GM19467 (cell line): ENCODE results near the gene INHBB.

Experiments
- ATAC-seq: cut with Tn5 transposase; IDR thresholded peaks from one replicate; pipeline ENCODE4 v1.9.1; 2021; ENCODE audit warnings: mild to moderate bottlenecking, moderate library complexity; ENCODE audit not compliant: unreplicated experiment

INHBB gene

DNA sequence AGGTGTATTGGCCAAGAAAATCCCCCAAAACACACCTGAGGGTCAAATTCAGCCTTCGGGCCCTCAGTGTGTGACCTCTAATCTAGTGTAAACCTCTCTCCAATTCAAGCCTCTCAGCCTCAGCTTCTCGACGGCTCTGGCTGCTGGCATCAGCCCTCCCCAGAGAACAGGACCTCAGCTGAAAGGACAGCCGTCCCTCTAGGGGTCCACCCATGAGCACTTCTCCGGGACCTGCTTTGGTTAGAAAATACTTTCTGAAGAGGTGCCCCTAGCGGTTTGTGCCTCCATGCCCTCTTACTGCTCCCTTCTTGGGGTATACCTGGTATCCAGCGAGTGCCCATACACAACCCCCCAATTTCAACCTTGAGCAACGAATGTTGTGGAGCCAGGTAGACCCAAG lies 48.8 kb downstream of the INHBB start:
- no peak for ATAC-seq

DNA sequence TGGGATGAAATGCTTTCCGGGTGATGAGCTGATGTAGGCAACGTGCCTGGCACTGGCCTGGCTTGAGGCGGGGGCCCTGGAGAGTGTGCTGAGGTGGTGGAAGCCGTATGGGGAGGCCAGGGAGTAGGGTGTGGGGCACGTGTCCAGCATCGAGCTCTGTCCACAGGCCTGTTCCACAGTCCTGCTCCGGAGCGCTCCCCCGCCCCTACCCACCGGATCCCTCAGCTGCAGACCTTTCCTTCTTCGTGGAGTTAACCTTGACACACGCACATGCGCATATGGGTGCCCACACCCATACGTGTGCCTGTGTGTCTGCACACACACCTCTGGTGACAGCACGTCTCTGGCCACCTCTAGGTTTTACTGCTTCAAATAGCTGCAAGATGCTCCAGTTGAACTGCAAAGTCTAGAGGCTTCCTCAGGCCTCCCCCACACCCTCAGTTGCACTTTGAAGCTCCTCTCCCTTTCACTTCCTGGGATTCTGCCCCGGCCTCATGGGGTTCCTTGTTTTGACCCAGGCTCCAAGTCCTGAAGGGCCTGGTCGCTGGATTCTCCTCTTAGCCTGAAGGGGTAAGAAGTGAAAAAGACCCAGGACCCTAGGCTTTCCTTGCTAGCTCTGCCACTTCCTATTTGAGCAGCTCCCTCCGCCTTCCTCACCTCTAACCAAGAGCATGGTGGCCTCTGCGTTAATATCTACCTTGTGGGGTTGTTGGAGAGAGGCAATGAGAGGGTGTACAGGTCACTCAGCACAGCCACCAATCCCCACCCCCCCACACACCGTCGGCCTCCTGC lies 49.5 kb downstream of the INHBB start:
- ATAC-seq = no peak

DNA sequence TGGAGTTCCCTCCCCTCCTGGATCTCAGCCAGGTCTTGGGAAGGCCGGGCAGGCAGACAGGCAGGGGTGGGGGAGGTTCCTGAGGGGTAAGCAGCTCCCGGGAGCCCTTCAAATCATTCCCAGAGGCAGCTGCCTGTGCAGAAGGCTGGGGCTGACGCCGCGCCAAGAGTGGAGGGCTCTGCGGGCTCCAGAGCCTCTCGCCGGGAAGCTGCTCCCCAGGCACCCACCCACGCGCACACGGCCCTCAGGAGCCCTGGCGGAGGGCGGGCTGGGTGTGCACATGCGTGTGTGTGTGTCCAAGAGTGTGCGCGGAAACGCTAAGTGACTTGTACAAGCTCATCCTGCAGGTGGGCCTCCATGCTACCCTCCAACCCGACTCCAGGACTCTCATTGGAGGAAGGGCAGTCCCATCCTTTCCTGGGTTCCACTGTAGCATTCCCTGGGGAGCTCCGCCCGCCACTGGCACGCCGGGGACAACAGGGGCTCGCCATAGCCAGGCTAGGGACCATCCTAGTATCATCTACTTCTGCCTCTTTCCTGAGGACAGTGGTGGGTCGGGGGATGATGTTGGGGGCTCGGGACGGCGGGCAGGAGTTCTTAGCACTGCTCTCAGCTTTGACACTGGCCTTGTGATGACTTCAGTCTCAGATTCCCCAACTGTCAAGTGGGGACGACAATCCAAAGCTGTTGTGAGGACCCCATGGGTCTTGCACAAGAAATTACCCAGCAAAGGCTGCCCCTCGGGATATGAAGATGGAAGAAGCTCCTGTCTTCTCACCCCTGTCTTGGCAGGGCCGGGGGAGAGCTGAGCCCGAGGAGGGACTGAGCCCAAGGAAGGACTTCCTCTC lies 50.3 kb downstream of the INHBB start:
- no peak for ATAC-seq

DNA sequence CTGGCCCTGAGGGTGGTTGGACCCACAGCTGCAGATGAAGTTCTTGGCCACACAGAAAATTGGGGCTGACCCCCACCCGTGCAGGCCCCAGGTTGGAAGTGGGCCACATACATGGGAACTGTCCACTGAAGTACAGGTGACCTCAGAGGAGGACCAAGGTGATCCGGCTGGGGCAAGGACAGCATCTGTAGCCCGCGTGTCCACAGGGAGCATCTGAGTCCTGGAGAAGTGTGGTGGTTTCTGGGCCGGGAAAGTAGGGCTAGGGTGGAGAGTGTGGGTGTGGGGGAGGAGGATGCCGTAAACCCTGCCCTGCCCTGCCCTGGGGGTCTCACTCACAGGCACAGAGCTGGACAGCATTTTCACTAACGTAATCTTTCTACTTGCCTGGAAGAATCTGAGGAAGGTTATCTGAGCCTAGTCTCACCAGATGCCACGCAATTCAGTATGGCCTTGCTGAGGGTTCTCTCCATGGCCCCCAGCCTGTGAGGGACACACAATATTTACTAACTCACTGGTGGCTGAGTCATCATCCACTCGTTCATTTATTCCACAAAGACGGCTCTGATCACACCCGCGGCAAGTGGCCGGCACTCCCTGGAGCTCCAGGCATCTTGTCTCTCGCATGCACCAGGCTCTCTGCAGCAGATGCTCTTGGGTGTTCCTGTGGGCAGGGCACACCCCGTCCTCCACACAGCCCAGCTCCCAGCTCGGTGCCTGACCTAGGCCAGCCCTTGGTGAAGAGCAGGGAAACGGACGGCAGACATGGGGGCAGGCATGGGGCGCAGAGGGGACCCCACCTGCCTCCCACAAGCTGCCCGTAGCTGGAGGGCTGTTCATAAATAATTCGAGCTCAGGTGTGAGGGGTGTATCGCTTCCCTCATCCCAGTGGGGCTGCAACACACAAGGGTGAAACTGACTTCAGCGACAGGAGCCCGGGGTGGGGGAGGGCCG lies 51.2 kb downstream of the INHBB start:
- ATAC-seq = no peak

DNA sequence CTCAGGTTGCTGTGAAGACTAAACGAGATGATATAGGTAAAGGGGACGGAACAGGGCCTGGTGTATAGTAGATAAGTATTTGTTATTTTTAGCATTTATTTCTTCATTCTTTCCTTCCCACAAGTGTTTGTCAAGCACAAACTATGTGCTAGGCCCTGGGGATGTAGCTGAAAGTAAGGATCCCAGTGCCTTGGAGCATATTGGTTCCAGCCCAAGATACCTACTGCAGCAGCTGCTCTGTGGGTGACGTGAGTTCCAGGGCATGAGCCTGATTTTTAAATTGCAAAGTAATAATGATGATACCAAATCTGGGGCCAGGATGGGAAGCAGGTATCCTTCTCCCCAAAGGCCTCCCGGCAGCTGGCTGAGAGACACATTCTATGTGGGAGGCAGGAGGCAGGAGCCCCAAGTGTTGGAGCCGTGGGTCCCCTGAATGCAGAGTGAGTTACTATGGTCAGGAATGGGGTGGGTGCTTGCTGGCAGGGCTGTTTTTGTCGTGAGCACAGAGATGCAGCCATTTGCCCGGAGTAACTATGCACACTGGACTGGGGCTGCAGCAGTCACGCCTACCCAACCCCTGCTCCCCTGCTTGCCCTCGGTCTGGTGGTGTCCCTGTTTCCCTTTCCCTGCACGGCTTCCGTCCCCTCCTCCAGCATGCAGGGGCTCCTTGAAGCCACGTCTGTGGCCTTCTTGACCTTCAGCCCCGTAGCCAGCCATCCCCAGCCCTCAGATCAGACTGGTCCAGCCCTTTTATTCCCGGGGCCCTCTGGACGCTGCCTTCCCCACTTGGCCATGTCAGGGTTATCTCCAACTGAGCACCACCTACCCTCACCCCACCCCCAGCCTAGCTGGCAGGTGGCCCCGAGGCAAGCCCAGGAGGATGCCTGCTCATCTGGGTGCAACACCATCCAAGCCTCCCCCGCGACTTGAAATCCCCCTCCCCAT lies 52.4 kb downstream of the INHBB start:
- no peak for ATAC-seq

DNA sequence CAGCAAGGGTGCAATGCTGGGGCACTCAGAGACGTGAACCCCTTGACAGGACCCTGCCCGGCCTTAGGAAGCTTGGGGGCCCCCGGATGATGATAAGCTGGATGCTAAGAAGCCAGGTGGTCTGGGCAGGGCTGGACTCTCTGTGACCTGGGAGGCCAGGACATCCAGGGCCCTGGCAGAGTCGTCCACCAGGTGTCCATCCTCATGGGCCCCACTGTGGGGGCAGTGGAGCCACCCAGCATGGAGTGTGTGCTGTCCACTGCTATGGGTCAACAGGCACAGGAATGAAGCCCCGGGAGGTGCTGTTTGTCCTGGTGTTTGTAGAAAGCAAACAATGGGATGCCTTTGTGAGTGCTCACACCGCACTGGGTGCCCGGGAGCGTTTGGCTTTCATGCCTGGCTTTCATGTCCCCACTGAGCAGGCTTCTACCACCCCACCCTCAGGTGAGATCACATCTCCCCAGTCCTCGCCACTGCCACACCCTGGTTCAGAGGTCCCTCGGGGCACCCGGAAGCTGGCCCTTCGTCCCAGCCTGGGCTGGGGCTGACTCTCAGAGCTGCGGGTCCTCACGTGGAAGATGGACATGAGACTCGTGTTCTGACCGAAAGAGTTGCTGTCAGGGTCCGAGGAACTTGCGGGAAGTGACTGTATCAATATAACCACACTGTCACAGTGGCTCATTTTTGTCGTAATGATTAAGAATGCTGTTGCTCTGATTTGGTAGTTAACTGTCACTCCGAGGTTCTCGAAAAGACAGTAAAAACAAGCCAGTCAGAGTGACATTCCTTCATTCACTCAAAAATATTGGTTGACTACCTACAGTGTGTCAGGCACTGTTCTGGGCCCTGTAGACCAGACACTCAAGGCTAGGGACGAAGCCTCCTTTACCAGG lies 53.3 kb downstream of the INHBB start:
- ATAC-seq = no peak

DNA sequence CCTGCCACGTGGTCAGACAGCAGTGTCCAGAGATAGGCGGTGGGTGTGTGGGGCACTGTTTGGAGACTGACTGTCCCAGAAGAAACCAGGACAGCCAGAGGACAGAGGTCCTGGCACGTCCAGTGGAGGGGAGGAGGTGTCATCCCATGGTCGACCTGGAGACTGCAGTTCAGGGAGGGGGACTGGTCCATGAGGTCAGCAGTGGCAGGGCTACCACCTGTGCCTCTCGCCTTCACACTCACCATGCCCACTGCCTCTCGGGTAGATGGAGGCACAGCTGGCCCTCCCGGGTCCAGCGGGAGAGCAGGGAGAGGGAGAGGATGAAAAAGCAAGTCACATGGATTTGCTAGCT lies 53.9 kb downstream of the INHBB start:
- ATAC-seq = no peak

DNA sequence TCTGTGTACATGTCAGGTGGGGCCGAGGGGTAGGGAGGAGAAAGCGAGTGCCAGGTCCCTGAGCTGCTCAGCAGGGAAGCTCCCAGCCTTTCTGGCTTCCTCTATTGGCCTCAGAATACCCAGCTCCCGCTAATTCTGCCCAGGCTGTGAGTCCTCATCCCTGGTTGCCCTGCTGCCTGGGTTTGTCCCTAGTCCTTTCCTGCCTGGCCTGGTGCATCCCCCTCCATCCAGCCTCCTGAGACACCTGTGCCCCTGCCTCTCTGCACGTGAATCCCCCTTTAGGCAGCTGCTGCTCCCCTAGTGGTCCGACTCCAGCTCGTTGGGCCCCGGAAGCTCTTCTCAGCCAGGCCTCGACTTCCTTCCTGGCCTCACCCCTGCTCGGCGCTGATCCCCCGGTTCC lies 54.6 kb downstream of the INHBB start:
- no peak for ATAC-seq
